ENCODE measurements around the gene LMO1. TPM values are rescaled to one million over a fixed set of nuclear protein-coding genes. Genes with fewer than 3 reads are reported as not detected.

The LMO1 gene
- total RNA-seq: not detected in 2 replicates

GRCh38 chr11:8263769-8264410 is at the start of gene LMO1:
Gene LMO1, minus strand, starts transcription at chr11:8263878. Its CDS starts 516 bp downstream, at chr11:8263362.

Other genes with a start within 250 kb of the LMO1 start
- gene TUB, start 182.7 kb downstream of the LMO1 start, total RNA-seq: 4.5 and 22.2 TPM in 2 replicates
- not detected in 2 replicates for gene RIC3, start 94.9 kb downstream of the LMO1 start, total RNA-seq

Measured in smooth muscle cell of trachea (primary cell).